ENCODE measurements around the gene MTRF1.

GRCh38 chr13:41250993-41251392, 12.4 kb downstream of the MTRF1 start:
- no peak for TF ChIP-seq GATA2 (IDR thresholded peaks at IDR 0.05; ENCODE audit: low read depth, low read length)
- no peak for TF ChIP-seq GATA3 (IDR thresholded peaks at IDR 0.05; ENCODE audit: low read depth, low read length)
